22Rv1 (cell line): ENCODE measurements around the gene MIPOL1.

ENCODE experiments used
- ZFX ChIP-seq: fragments of 450-650 bp; IDR thresholded peaks from 2 replicates; pipeline ENCODE4 v1.6.1; 2017; ENCODE audit warnings: antibody characterized with exemption, borderline replicate concordance
- TF ChIP-seq, protein P1 (sequence below): fragments of 450-650 bp; IDR thresholded peaks from 2 replicates; pipeline ENCODE4 v1.5.1; 2017; ENCODE audit warnings: mild to moderate bottlenecking

DNA sequence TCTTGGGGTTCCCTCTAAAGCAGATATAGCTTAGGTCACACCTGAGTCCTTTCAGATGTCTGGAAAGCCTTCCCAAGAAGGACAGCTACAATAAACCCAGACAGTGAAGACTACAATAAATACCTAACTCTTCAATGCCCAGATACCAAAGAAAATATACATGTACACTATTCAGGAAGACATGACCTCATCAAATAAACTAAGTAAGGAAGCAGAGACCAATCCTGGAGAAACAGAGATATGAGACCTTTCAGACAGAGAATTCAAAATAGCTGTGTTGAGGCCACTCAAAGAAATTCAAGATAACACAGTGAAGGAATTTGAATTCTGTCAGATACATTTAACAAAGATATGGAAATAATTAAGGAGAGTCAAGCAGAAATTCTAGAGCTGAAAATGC, 15.3 kb downstream of the MIPOL1 start:
- TF ChIP-seq, protein P1, sequence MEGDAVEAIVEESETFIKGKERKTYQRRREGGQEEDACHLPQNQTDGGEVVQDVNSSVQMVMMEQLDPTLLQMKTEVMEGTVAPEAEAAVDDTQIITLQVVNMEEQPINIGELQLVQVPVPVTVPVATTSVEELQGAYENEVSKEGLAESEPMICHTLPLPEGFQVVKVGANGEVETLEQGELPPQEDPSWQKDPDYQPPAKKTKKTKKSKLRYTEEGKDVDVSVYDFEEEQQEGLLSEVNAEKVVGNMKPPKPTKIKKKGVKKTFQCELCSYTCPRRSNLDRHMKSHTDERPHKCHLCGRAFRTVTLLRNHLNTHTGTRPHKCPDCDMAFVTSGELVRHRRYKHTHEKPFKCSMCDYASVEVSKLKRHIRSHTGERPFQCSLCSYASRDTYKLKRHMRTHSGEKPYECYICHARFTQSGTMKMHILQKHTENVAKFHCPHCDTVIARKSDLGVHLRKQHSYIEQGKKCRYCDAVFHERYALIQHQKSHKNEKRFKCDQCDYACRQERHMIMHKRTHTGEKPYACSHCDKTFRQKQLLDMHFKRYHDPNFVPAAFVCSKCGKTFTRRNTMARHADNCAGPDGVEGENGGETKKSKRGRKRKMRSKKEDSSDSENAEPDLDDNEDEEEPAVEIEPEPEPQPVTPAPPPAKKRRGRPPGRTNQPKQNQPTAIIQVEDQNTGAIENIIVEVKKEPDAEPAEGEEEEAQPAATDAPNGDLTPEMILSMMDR: no peak
- TF ChIP-seq ZFX: no peak
